ENCODE results near the gene CELA3A.
"Not testable (repeated sequence)": the region's sequence is repeated elsewhere in the genome, so short reads cannot be mapped to it uniquely, and the experiment has no call there.

GRCh38 chr1:21973948-21974347 lies 27.5 kb upstream of the CELA3A start:
- not testable (repeated sequence) for TF ChIP-seq CTCF (conservative IDR thresholded peaks at IDR 0.05; ENCODE audit: low read depth, low read length); EZH2 (IDR thresholded peaks at IDR 0.05; ENCODE audit: borderline replicate concordance, low read depth, low read length, poor library complexity, severe bottlenecking)
